Measurements from ENCODE around the gene PTPRK. TPM values are rescaled to one million over a fixed set of nuclear protein-coding genes. Genes with fewer than 3 reads are reported as not detected.

Gene PTPRK
- total RNA-seq (16.2 and 17.8 TPM in 2 replicates), polyA plus RNA-seq (18.7 and 24.7 TPM in 2 replicates), polyA minus RNA-seq (85.6 and 90.3 TPM in 2 replicates)
- 73.9 TPM for total RNA-seq (2013)

DNA sequence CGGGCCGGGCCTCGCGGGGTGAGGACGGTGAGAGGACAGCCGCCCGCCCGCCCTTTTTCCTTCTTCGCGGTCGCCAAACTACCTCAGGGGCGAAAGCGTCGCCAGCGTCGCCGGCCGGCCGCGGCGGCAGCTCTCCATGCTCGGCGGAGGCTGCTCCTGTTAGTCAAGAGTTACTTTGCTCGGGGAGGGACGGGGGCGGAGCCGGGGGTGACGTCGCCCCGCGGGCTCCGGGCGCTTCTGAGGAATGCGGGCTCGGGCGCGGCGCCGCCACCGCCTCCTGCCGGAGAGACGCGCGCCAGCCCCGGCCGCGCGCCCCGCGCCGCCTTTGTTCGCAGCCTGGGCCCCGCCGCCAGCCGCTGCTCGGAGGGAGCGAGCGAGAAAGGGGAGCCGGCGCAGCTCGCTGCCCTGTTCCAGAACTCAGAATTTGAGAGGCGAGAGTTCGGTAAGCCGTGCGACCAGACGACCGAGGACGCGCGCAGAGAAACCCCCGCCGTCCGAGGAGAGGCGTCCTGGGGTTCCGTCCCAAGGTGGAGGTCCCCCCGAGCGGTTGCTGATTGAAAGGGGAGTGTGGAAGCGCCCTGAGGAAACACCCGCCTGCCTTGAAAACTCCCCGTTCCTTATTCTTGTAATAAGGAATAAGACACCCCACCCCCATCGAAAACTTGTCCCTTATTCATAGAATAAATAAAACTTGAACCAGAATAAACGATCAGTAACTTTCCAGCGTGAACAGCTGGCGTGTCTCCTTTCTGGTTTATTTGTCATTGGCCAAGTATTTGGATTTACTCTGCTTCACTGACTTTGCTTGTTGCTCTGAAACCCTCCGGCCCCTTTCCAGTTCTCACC lies at the start of gene PTPRK:
Gene PTPRK, minus strand, starts transcription at position 164 of the 846 bp plus-strand sequence. CDS start 241 bp downstream, outside the sequence.
- Histone ChIP-seq H3K27ac (ENCODE audit: low read length in 2 of 2) (no peak within 1 kb of the TSS), H3K36me3 (replicated peaks in 1 of 2; ENCODE audit: control extremely low read depth in 1 of 2, control insufficient read depth in 1 of 2, extremely low read depth in 1 of 2, insufficient read depth in 2 of 2, low read length in 1 of 2) (no peaks in the 10 kb centered on the region), H3K9me3 (ENCODE audit: control extremely low read depth in 1 of 3, control insufficient read depth in 2 of 3, insufficient read depth in 1 of 3, low read length in 2 of 3) (peaks cover 0 to 11% (median 0%) of the 10 kb centered on the region in 3 donors), H3K27me3 (replicated peaks in 1 of 4; ENCODE audit: control extremely low read depth in 1 of 4, control insufficient read depth in 3 of 4, insufficient read depth in 4 of 4, low read length in 3 of 4) (peaks cover 0 to 36% (median 32%) of the 10 kb centered on the region in 4 experiments), H3K9ac (ENCODE audit: low read length) (peak within 1 kb of the TSS; percentile 65), H3K4me3 (ENCODE audit: control extremely low read depth in 1 of 5, extremely low read depth in 1 of 5, insufficient read depth in 1 of 5, low read depth in 2 of 5, low read length in 4 of 5) (peak within 1 kb of the TSS; percentile 30 to 65 (median 50)), H3K4me1 (ENCODE audit: control insufficient read depth in 2 of 2, insufficient read depth in 2 of 2, low read length in 2 of 2) (peaks cover 21 to 23% of the 10 kb centered on the region in 2 donors), H4K20me1 (ENCODE audit: control insufficient read depth, insufficient read depth, low read length, poor library complexity, severe bottlenecking) (no peaks in the 10 kb centered on the region), H3K79me2 (ENCODE audit: control insufficient read depth, insufficient read depth, low read length) (no peaks in the 10 kb centered on the region), H3K4me2 (replicated peaks; ENCODE audit: low read depth, low read length, poor library complexity, severe bottlenecking) (peak within 1 kb of the TSS; percentile 87), H2AFZ (ENCODE audit: insufficient read depth, low read depth, low read length, poor library complexity, severe bottlenecking) (peak within 1 kb of the TSS; percentile 80)
- CTCF ChIA-PET = no interaction called here
- POLR2A ChIA-PET = no interaction called here
- 2% methylated on average over 82 of the region's 85 CpGs for WGBS (ENCODE audit: insufficient coverage)
- peaks cover 64% of the 10 kb centered on the region for H3K27me3 Mint-ChIP-seq
- H3K27ac Mint-ChIP-seq = peak within 1 kb of the TSS; percentile 41
- ATAC-seq (ENCODE audit: low read depth) (peak; percentile 62), DNase-seq (peak; percentile 66)
- intact Hi-C loops (cut with micrococcal nuclease) = no loop called here
- TF ChIP-seq, protein P1, sequence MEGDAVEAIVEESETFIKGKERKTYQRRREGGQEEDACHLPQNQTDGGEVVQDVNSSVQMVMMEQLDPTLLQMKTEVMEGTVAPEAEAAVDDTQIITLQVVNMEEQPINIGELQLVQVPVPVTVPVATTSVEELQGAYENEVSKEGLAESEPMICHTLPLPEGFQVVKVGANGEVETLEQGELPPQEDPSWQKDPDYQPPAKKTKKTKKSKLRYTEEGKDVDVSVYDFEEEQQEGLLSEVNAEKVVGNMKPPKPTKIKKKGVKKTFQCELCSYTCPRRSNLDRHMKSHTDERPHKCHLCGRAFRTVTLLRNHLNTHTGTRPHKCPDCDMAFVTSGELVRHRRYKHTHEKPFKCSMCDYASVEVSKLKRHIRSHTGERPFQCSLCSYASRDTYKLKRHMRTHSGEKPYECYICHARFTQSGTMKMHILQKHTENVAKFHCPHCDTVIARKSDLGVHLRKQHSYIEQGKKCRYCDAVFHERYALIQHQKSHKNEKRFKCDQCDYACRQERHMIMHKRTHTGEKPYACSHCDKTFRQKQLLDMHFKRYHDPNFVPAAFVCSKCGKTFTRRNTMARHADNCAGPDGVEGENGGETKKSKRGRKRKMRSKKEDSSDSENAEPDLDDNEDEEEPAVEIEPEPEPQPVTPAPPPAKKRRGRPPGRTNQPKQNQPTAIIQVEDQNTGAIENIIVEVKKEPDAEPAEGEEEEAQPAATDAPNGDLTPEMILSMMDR (IDR thresholded peaks at IDR 0.05) = peak; percentile 26
- no peak for TF ChIP-seq EZH2 (IDR thresholded peaks at IDR 0.05; ENCODE audit: borderline replicate concordance, insufficient read depth, low read depth, low read length, poor library complexity, severe bottlenecking)
- H3K9me3 Mint-ChIP-seq (ENCODE audit: insufficient read depth) = no peaks in the 10 kb centered on the region
- H3K4me1 Mint-ChIP-seq = peaks cover 20% of the 10 kb centered on the region
- H3K4me3 Mint-ChIP-seq = peak within 1 kb of the TSS; percentile 86

GRCh38 chr6:128567029-128567428 lies 46.6 kb upstream of the PTPRK start:
- Mint-ChIP-seq H3K27me3 (no peaks in the 10 kb centered on the region), H3K4me1 (no peaks in the 10 kb centered on the region), H3K27ac (no peak overlapping the region), H3K9me3 (ENCODE audit: insufficient read depth) (no peaks in the 10 kb centered on the region), H3K4me3 (no peak overlapping the region)
- intact Hi-C loops (cut with micrococcal nuclease) = no loop called here
- H3K4me1 ChIP-seq (ENCODE audit: control insufficient read depth in 2 of 2, insufficient read depth in 2 of 2, low read length in 2 of 2) = no peaks in the 10 kb centered on the region
- ChIA-PET CTCF (no interaction called here), POLR2A (no interaction called here)
- H3K27ac ChIP-seq (ENCODE audit: low read length in 2 of 2) = no peak overlapping the region
- H3K36me3 ChIP-seq (replicated peaks in 1 of 2; ENCODE audit: control extremely low read depth in 1 of 2, control insufficient read depth in 1 of 2, extremely low read depth in 1 of 2, insufficient read depth in 2 of 2, low read length in 1 of 2) = no peaks in the 10 kb centered on the region
- TF ChIP-seq, protein P1 (IDR thresholded peaks at IDR 0.05) = no peak
- no peak for TF ChIP-seq EZH2 (IDR thresholded peaks at IDR 0.05; ENCODE audit: borderline replicate concordance, insufficient read depth, low read depth, low read length, poor library complexity, severe bottlenecking)
- no peak for DNase-seq
- no peaks in the 10 kb centered on the region for H4K20me1 ChIP-seq (ENCODE audit: control insufficient read depth, insufficient read depth, low read length, poor library complexity, severe bottlenecking)
- H3K79me2 ChIP-seq (ENCODE audit: control insufficient read depth, insufficient read depth, low read length) = no peaks in the 10 kb centered on the region
- no peak overlapping the region for H3K4me2 ChIP-seq (replicated peaks; ENCODE audit: low read depth, low read length, poor library complexity, severe bottlenecking)
- no peak for ATAC-seq (ENCODE audit: low read depth)
- H2AFZ ChIP-seq (ENCODE audit: insufficient read depth, low read depth, low read length, poor library complexity, severe bottlenecking) = no peak overlapping the region
- no peak overlapping the region for H3K4me3 ChIP-seq (ENCODE audit: control extremely low read depth in 1 of 5, extremely low read depth in 1 of 5, insufficient read depth in 1 of 5, low read depth in 2 of 5, low read length in 4 of 5)
- WGBS (ENCODE audit: insufficient coverage) = no CpG with 5 or more reads among the region's 1 CpG
- no peaks in the 10 kb centered on the region for H3K27me3 ChIP-seq (replicated peaks in 1 of 4; ENCODE audit: control extremely low read depth in 1 of 4, control insufficient read depth in 3 of 4, insufficient read depth in 4 of 4, low read length in 3 of 4)
- no peak overlapping the region for H3K9ac ChIP-seq (ENCODE audit: low read length)
- H3K9me3 ChIP-seq (ENCODE audit: control extremely low read depth in 1 of 3, control insufficient read depth in 2 of 3, insufficient read depth in 1 of 3, low read length in 2 of 3) = peaks cover 0 to 7% (median 0%) of the 10 kb centered on the region in 3 donors
